GM12801 (cell line): ENCODE data around the gene ITK.

Source experiments
- TF ChIP-seq, protein P1 (sequence below): IDR thresholded peaks from one replicate; pipeline ENCODE4 v1.5.1; 2011; ENCODE audit warnings: control low read depth; ENCODE audit not compliant: insufficient read length; ENCODE audit errors: extremely low read depth

Gene ITK

DNA sequence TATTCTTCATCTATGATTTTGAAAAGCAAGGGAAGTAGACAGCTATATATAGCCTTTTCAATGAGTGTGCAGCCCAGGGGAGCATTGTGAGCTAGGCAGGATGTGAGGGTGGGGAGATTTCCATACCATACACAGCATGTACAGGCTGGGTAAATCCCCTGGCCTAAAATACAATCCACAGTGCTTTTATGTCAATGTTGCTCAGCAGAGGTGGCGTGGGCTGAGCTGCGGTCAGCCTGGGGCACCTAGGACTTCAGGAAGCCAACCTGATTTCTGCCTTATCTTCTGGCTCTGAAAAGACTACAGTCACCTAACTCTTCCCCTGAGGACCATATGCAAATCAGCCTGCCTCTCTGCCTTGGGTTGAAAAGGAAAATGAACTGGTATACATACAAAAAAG is 8.2 kb upstream of the ITK start:
- TF ChIP-seq, protein P1, sequence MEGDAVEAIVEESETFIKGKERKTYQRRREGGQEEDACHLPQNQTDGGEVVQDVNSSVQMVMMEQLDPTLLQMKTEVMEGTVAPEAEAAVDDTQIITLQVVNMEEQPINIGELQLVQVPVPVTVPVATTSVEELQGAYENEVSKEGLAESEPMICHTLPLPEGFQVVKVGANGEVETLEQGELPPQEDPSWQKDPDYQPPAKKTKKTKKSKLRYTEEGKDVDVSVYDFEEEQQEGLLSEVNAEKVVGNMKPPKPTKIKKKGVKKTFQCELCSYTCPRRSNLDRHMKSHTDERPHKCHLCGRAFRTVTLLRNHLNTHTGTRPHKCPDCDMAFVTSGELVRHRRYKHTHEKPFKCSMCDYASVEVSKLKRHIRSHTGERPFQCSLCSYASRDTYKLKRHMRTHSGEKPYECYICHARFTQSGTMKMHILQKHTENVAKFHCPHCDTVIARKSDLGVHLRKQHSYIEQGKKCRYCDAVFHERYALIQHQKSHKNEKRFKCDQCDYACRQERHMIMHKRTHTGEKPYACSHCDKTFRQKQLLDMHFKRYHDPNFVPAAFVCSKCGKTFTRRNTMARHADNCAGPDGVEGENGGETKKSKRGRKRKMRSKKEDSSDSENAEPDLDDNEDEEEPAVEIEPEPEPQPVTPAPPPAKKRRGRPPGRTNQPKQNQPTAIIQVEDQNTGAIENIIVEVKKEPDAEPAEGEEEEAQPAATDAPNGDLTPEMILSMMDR = no peak

DNA sequence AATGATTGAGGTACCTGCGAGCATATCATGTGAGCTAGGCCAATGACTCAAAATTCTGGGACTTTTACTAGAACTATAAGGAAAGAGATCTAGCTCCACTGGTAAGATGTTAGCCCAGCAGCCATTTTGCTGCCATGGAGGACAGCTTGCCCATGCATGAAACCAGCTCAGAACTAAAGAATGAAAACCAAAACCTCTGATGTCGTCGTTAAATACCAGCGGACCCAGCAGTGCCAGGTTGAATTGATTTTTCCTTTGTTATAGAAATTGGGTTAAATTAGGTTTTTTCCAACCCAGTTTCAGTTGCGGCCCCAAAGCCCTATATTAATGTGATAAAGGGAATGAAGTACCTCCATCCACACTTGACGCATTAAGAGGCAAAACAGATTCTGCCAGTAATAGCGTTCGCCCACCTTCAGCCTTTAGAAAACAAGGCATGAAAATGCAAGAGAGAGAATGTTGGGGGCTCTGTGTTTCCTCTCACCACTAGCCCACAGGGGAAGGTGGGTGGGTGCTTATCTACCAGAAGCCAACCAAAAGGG is 5.5 kb upstream of the ITK start:
- TF ChIP-seq, protein P1 = no peak

DNA sequence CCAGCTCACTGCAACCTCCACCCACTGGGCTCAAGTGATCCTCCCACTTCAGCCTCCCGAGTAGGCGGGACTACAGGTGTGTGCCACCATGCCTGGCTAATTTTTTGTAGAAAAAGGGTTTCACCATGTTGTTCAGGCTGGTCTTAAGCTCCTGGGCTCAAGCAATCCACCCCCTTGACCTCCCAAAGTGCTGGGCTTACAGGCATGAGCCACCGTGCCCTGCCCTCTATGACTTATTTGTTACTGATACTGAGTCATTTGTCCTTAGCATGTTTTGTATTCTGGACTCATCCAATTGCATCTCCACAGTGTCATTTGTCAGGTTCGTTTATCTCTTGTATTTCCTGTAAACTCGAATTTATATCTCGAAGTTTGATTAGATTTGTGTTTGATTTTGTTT is 2.7 kb upstream of the ITK start:
- TF ChIP-seq, protein P1 = no peak

DNA sequence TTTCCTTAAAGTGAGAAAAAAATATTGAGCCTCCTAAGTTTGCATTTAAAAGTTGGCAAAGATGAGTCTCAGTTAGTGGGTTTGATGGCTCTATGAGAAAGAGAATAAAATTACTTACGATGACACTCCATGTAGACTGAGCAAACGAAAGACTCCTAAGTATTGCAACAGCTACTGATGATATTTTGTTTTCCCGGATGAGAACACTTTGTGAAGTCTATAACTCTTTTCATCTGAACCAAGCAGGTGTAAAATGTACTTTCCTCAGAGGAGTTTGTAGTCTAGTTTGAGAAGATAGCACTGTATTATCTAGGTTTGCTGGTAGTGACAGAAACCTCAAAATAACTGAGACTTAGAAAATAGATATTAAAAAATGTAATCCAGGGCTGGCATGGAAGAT is 1.7 kb upstream of the ITK start:
- TF ChIP-seq, protein P1 = no peak

DNA sequence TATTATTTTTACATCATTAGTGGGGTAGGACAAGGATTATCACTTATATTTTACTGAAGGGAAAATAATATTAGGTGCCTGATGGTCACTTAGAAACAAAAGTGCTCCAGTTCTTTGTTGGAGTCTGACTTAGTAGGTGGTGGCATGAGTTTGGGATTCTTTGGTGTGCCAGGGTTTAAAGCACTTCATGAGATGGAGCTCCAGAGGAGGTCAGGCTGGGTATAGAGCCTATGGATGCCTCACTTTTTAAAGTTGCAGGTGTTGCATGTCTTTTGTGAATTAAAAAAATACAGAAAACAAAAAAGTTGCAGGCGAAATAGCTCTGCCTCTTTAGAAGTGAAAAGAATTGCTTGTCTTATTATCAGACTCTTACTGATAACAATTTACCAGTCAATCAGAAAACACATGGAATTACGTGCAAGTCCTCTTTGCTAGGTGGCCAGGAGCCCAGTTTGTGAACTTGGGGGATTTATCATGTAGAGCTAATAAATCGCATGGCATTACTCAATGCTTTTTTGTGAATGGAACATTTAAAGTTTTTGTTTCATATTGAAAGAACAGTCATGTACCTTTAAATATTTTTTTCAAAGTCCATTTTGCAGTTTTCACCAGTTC is 1.6 kb downstream of the ITK start:
- TF ChIP-seq, protein P1 = no peak

DNA sequence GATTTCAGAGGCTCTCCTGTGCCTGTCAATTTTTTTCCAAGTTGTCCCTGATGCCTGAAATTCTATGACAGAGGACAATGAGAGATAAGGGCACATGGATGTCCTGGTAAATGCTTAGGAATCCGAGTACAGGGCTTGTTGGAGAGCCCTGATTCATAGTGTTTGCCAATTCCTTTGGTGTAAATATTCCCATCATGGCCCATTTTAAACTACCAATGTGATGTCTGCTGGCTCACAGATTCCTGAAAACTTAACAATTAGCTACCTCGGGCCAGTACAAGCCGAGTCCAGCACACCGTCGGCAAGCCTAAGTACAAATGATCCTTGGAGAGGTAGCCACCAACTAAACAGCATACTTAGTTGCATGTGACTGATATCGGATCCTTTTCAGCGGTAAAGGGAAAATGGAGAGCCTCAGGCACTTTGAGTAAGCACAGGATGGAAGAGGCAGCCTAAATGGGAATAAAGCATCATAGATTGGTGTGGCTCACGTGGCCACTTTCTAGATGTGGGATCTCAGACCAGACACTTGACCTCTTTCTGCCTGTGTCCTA is 3.6 kb downstream of the ITK start:
- TF ChIP-seq, protein P1 = no peak

DNA sequence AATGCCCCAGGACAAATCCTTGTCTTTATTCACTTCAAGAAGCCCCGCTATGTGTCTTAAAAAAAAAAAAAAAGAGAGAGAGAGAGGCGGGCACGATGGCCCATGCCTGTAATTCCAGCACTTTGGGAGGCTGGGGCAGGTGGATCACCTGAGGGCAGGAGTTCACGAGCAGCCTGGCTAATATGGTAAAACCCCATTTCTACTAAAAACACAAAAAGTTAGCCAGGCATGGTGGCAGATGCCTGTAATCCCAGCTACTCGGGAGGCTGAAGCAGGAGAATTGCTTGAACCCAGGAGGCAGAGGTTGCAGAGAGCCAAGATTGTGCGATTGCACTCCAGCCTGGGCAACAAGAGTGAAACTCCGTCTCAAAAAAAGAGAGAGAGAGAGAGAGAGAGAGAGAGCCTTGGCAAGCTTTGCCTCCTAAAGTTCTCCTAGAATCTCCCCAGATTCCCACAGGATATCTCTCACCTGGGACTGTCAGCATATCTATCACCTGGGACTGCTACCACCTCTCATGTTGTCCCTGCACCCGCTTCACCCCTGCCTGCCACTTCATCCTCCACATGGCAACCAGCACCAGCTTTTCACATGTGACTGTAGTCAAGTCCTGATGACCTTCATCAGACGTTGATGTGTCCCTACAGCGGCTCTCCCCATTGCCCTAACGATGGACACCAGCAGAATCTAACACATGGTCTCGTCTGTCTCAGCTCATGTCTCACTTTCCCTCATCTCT is 5.8 kb downstream of the ITK start:
- TF ChIP-seq, protein P1 = no peak
